Activated naive CD4-positive, alpha-beta T cell treated with anti-CD3 and anti-CD28 coated beads, Interleukin-2, amount 10 ng/mL, durations not matched to agents 7 days and 5 days (primary cell): ENCODE results near the gene TM4SF1.

Experiments
- CTCF ChIA-PET: fragments of 350-600 bp; sonication (Branson Sonifier 250); formaldehyde crosslinking; loops from one replicate; lab custom pipeline; 2021; ENCODE audit warnings: antibody characterized with exemption; lab: Charles Lee
- DNase-seq: peaks from one replicate; pipeline ENCODE4 v3.0.0-alpha.2; 2020
- H3K27ac Mint-ChIP-seq: one replicate; pipeline ENCODE4 v1.8.0; 2021; ENCODE audit warnings: mild to moderate bottlenecking, moderate library complexity, mixed read lengths
- H3K27me3 Mint-ChIP-seq: one replicate; pipeline ENCODE4 v1.8.0; 2021; ENCODE audit warnings: mild to moderate bottlenecking, mixed read lengths
- H3K36me3 Mint-ChIP-seq: one replicate; pipeline ENCODE4 v1.8.0; 2021; ENCODE audit warnings: mixed read lengths
- H3K4me1 Mint-ChIP-seq: one replicate; pipeline ENCODE4 v1.8.0; 2021; ENCODE audit warnings: mixed read lengths
- H3K4me3 Mint-ChIP-seq: one replicate; pipeline ENCODE4 v1.8.0; 2021; ENCODE audit warnings: mild to moderate bottlenecking, moderate library complexity, mixed read lengths
- H3K9me3 Mint-ChIP-seq: one replicate; pipeline ENCODE4 v1.8.0; 2021; ENCODE audit warnings: mixed read lengths

TM4SF1 gene, protein sequence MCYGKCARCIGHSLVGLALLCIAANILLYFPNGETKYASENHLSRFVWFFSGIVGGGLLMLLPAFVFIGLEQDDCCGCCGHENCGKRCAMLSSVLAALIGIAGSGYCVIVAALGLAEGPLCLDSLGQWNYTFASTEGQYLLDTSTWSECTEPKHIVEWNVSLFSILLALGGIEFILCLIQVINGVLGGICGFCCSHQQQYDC

DNA sequence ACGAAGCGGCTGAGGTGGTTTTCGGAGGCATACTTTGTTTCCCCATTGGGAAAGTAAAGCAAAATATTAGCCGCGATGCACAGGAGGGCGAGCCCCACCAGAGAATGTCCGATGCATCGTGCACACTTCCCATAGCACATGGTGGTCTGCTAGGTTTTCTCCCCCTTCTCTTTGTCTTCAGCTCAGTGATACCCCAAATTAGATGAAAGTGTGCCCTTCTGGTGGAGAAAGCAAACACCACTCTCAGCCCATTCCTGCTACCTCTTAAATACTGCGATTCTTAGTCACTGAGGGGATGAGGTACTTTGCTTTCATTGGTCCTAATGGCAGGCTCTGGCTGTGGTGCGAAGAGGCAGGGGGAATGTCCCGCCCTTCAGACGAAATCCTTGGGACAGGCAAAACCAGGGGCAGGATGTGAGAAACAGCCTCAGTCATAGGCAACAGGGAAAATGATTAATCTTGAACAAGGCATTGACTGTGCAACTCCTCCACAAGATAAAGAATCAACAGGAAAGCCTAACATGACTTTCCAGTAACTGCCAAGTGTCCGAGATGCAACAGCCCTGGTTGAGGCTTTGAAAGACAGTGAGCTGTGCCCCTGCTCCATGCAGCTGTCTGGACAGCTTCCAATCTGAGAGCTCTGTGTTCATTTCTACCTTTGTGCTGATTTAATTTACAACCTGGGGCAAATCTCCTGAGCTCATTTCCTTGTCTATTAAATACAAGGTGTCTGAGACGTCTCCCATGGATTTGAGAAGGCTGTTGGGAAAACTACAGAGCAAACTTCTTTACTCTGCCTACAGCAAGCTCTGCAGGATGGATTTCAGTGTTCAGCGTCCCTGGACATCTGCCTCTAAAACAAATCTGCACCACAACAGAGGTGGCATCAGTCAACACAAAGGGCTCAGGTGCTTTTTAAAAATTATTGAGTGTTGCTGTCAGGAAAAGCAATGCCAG, at the start of gene TM4SF1:
Gene TM4SF1, minus strand, starts transcription at position 242 of the 957 bp plus-strand sequence. Its CDS starts 102 bp downstream, at position 140.
- Mint-ChIP-seq H3K27ac (no peak within 1 kb of the TSS), H3K4me1 (no peaks in the 10 kb centered on the region), H3K9me3 (no peaks in the 10 kb centered on the region), H3K36me3 (no peaks in the 10 kb centered on the region), H3K27me3 (peaks cover 6% of the 10 kb centered on the region), H3K4me3 (no peak within 1 kb of the TSS)
- DNase-seq, result no peak
- CTCF ChIA-PET, result no interaction called here

DNA sequence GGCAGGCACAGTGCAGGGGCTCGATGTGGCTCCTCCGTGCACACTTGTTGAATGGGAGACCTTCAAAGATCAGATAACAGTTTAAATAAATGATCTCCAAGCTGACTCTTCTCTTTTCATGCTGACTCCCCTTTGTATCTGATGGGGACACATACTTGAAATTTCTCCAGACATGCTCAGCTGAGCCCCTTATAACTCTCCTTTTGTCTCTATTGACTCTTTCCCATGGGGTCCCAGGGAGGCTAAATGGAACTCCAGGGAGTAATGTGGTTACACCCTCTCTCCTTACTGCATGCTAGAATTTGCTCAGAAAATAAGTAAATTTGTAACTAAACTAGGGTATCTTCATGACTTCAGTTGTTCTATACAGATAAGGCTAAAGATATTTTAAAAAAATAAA, 48.9 kb upstream of the TM4SF1 start:
- H3K9me3 Mint-ChIP-seq, result no peaks in the 10 kb centered on the region
- H3K27me3 Mint-ChIP-seq, result peaks cover 6% of the 10 kb centered on the region
- no peak for DNase-seq
- no peak overlapping the region for H3K27ac Mint-ChIP-seq
- CTCF ChIA-PET, result no interaction called here
- H3K4me3 Mint-ChIP-seq, result no peak overlapping the region
- no peaks in the 10 kb centered on the region for H3K4me1 Mint-ChIP-seq
- no peaks in the 10 kb centered on the region for H3K36me3 Mint-ChIP-seq

- CTCF ChIA-PET, result no interaction called here
Measured at GRCh38 chr3:149424918-149425317, 47.5 kb upstream of the TM4SF1 start.

GRCh38 chr3:149421764-149422163, 44.3 kb upstream of the TM4SF1 start:
- no peaks in the 10 kb centered on the region for H3K4me1 Mint-ChIP-seq
- H3K27me3 Mint-ChIP-seq, result peaks cover 4% of the 10 kb centered on the region
- H3K4me3 Mint-ChIP-seq, result no peak overlapping the region
- no peak for DNase-seq
- CTCF ChIA-PET, result no interaction called here
- H3K36me3 Mint-ChIP-seq, result no peaks in the 10 kb centered on the region
- H3K9me3 Mint-ChIP-seq, result no peaks in the 10 kb centered on the region
- no peak overlapping the region for H3K27ac Mint-ChIP-seq

More at GRCh38 chr3:149424918-149425317, 47.5 kb upstream of the TM4SF1 start:
- H3K4me1 Mint-ChIP-seq, result no peaks in the 10 kb centered on the region
- no peaks in the 10 kb centered on the region for H3K9me3 Mint-ChIP-seq
- no peaks in the 10 kb centered on the region for H3K36me3 Mint-ChIP-seq
- DNase-seq, result no peak
- no peak overlapping the region for H3K27ac Mint-ChIP-seq
- peaks cover 6% of the 10 kb centered on the region for H3K27me3 Mint-ChIP-seq
- H3K4me3 Mint-ChIP-seq, result no peak overlapping the region

DNA sequence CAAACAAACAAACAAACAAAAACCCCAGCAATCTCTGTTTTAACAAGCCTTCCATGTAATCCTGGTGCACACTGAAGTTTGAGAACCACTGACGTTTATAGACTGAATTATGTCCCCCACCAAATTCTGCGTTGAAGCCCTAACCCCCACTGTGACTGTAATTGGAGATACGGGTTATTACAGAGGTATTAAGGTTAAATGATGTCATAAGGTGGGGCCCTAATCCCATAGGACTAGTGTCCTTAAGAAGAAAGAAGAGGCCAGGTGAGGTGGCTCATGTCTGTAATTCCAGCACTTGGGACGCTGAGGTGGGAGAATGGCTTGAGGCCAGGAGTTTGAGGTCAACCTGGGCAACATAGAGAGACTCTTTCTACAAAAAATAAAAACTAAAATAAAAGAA, 42.4 kb upstream of the TM4SF1 start:
- no peaks in the 10 kb centered on the region for H3K4me1 Mint-ChIP-seq
- no peak overlapping the region for H3K4me3 Mint-ChIP-seq
- no peaks in the 10 kb centered on the region for H3K9me3 Mint-ChIP-seq
- DNase-seq, result no peak
- no peaks in the 10 kb centered on the region for H3K36me3 Mint-ChIP-seq
- CTCF ChIA-PET, result no interaction called here
- H3K27ac Mint-ChIP-seq, result no peak overlapping the region
- H3K27me3 Mint-ChIP-seq, result peaks cover 9% of the 10 kb centered on the region

DNA sequence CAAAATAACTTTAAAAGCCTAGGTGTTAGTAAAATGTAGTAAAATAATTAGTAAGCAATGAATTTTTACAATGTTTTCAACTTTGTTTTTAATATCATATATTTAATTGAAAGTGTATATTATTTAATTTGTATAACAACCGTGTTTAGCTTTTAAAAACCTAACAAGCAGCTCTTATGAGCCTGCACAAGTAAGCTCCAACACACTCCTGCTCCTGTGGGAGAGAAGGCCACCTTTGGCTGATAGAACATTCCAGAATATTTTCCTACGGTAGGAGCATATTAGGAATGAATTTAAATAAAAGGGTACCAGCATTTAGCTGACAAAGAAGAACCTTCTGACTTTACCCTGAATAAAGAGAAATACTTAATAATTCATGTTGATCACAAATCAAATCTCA, 40.3 kb upstream of the TM4SF1 start:
- CTCF ChIA-PET, result no interaction called here
- no peaks in the 10 kb centered on the region for H3K36me3 Mint-ChIP-seq
- no peaks in the 10 kb centered on the region for H3K4me1 Mint-ChIP-seq
- no peak for DNase-seq
- no peak overlapping the region for H3K27ac Mint-ChIP-seq
- H3K27me3 Mint-ChIP-seq, result peaks cover 12% of the 10 kb centered on the region
- H3K4me3 Mint-ChIP-seq, result no peak overlapping the region
- H3K9me3 Mint-ChIP-seq, result no peaks in the 10 kb centered on the region

- H3K4me3 Mint-ChIP-seq, result no peak overlapping the region
- H3K27ac Mint-ChIP-seq, result no peak overlapping the region
- peaks cover 12% of the 10 kb centered on the region for H3K27me3 Mint-ChIP-seq
- H3K4me1 Mint-ChIP-seq, result no peaks in the 10 kb centered on the region
- H3K36me3 Mint-ChIP-seq, result no peaks in the 10 kb centered on the region
- DNase-seq, result no peak
- no peaks in the 10 kb centered on the region for H3K9me3 Mint-ChIP-seq
- CTCF ChIA-PET, result no interaction called here
Measured at GRCh38 chr3:149417174-149417573, 39.7 kb upstream of the TM4SF1 start.

DNA sequence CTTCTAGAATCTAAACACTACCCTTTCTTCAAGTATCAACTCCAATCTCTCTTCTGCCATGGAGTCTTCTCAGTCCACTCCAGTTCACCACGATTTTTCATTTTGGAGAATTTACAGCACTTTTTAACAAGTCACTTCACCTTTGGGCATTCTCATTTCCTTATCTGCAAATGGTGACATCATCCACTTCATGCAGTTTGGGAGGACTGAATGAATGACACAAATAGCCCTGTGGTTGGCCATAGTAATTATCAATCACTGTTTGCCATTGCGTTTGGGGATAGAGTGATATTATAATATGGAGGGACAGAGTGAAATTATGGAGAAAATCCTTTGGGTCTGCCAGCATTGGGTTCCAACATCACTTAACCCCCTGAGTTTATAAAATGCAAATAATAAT, 38.0 kb upstream of the TM4SF1 start:
- peaks cover 12% of the 10 kb centered on the region for H3K27me3 Mint-ChIP-seq
- CTCF ChIA-PET, result no interaction called here
- H3K9me3 Mint-ChIP-seq, result no peaks in the 10 kb centered on the region
- no peaks in the 10 kb centered on the region for H3K36me3 Mint-ChIP-seq
- no peak overlapping the region for H3K27ac Mint-ChIP-seq
- DNase-seq, result no peak
- H3K4me3 Mint-ChIP-seq, result no peak overlapping the region
- no peaks in the 10 kb centered on the region for H3K4me1 Mint-ChIP-seq

DNA sequence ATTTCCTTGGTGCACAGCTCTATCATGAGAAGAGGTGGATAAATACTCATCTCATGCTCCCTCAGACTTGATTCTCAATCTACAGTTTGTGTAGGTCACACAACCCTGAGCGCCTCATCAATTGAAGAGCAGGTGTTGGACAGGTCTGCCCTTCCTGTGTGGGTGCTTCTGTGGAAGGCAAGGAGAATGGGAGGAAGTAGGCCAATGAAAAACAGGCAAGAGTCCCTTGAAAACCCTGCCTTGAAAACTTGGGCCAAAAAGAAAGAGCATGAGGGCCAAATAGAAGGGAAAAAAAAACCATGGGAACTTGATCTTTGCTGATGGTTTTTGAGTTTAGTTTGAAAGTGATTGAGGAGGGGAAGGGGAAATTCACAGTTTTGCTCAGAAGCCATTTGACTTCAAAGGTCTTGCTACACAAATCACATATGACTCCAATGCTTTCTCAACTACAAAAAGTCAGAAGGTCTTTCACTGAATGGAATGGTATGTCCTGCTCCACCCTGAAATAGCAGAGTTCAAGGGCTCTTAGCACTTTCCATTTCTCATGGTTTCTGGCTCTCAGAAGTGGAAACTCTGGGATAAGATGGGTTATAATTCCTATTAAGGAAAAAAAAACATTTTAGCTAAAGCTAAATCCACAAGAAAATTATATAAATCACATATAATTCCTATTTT, 37.2 kb upstream of the TM4SF1 start:
- Mint-ChIP-seq H3K4me1 (no peaks in the 10 kb centered on the region), H3K4me3 (no peak overlapping the region), H3K9me3 (no peaks in the 10 kb centered on the region), H3K36me3 (no peaks in the 10 kb centered on the region), H3K27ac (no peak overlapping the region), H3K27me3 (peaks cover 12% of the 10 kb centered on the region)
- CTCF ChIA-PET, result no interaction called here
- no peak for DNase-seq

GRCh38 chr3:149411583-149411982, 34.1 kb upstream of the TM4SF1 start:
- Mint-ChIP-seq H3K4me1 (no peaks in the 10 kb centered on the region), H3K27me3 (peaks cover 12% of the 10 kb centered on the region), H3K9me3 (no peaks in the 10 kb centered on the region), H3K36me3 (no peaks in the 10 kb centered on the region), H3K27ac (no peak overlapping the region), H3K4me3 (no peak overlapping the region)
- CTCF ChIA-PET, result no interaction called here
- DNase-seq, result no peak

- no peaks in the 10 kb centered on the region for H3K36me3 Mint-ChIP-seq
Measured at GRCh38 chr3:149409351-149409750, 31.9 kb upstream of the TM4SF1 start.

GRCh38 chr3:149407898-149408297, 30.4 kb upstream of the TM4SF1 start:
- Mint-ChIP-seq H3K4me1 (no peaks in the 10 kb centered on the region), H3K9me3 (no peaks in the 10 kb centered on the region), H3K27me3 (peaks cover 9% of the 10 kb centered on the region), H3K36me3 (no peaks in the 10 kb centered on the region), H3K27ac (no peak overlapping the region), H3K4me3 (no peak overlapping the region)
- CTCF ChIA-PET, result no interaction called here
- DNase-seq, result no peak

More at GRCh38 chr3:149409351-149409750, 31.9 kb upstream of the TM4SF1 start:
- H3K27me3 Mint-ChIP-seq, result peaks cover 9% of the 10 kb centered on the region
- no peak overlapping the region for H3K27ac Mint-ChIP-seq
- no peaks in the 10 kb centered on the region for H3K9me3 Mint-ChIP-seq
- CTCF ChIA-PET, result no interaction called here
- H3K4me1 Mint-ChIP-seq, result no peaks in the 10 kb centered on the region
- DNase-seq, result no peak
- H3K4me3 Mint-ChIP-seq, result no peak overlapping the region

DNA sequence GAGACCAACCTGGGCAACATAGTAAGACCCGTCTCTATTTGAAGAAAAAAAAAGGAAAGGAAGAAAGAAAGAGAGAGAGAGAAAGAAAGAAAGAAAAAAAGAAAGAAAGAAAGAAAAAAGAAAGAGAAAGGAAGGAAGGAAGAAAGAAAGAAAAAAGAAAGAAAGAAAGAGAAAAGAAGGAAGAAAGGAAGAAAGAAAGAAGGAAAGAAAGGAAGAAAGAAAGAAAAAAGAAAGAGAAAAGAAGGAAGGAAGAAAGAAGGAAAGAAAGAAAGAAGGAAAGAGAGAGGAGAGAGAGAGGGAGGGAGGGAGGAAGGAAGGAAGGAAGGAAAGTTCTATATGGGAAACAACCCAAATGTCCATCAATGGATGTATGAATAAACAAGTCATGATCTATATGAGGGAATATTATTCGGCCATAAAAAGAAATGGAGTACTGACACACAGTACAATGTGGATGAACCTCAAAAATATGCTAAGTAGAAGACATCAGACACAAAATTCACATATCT, 28.8 kb upstream of the TM4SF1 start:
- H3K27ac Mint-ChIP-seq, result no peak overlapping the region
- peaks cover 9% of the 10 kb centered on the region for H3K27me3 Mint-ChIP-seq
- H3K36me3 Mint-ChIP-seq, result no peaks in the 10 kb centered on the region
- DNase-seq, result no peak
- CTCF ChIA-PET, result no interaction called here
- no peak overlapping the region for H3K4me3 Mint-ChIP-seq
- H3K4me1 Mint-ChIP-seq, result no peaks in the 10 kb centered on the region
- H3K9me3 Mint-ChIP-seq, result no peaks in the 10 kb centered on the region

DNA sequence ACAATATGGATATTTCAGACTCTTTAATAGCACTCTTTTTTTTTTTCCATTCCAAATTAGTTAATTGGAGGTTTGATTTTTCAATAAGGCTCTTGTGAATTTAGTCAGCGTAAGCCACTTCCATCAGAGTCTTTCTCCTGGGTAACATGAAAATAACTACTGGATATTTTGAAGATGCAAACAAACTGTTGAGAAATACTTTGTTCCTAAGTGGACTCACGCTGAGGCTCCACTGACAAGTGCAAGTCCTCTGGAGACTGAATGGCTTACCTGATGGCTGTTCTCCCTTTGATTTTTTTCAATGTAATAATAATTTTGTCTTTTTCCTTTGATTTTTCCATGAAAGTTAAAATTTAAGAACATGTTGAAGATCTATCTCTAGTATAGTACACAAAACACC, 26.0 kb upstream of the TM4SF1 start:
- H3K27ac Mint-ChIP-seq, result no peak overlapping the region
- H3K27me3 Mint-ChIP-seq, result peaks cover 9% of the 10 kb centered on the region
- no peak for DNase-seq
- H3K9me3 Mint-ChIP-seq, result no peaks in the 10 kb centered on the region
- no peaks in the 10 kb centered on the region for H3K36me3 Mint-ChIP-seq
- no peak overlapping the region for H3K4me3 Mint-ChIP-seq
- H3K4me1 Mint-ChIP-seq, result no peaks in the 10 kb centered on the region
- CTCF ChIA-PET, result no interaction called here
